NCI-H2081 (cell line): ENCODE measurements around the gene GALNT2.

Experiments used
- DNase-seq, 2 experiments: peaks; one replicate each; lab custom pipeline; 2025; lab: John Stamatoyannopoulos, UW

GALNT2 gene

GRCh38 chr1:230050973-230051735 is 15.9 kb upstream of the GALNT2 start:
- DNase-seq, result peak; percentile 10 to 21

- no peak for DNase-seq
Measured at GRCh38 chr1:230052018-230052417, 15.0 kb upstream of the GALNT2 start.

- no peak for DNase-seq
Measured at GRCh38 chr1:230052665-230053064, 14.4 kb upstream of the GALNT2 start.

DNA sequence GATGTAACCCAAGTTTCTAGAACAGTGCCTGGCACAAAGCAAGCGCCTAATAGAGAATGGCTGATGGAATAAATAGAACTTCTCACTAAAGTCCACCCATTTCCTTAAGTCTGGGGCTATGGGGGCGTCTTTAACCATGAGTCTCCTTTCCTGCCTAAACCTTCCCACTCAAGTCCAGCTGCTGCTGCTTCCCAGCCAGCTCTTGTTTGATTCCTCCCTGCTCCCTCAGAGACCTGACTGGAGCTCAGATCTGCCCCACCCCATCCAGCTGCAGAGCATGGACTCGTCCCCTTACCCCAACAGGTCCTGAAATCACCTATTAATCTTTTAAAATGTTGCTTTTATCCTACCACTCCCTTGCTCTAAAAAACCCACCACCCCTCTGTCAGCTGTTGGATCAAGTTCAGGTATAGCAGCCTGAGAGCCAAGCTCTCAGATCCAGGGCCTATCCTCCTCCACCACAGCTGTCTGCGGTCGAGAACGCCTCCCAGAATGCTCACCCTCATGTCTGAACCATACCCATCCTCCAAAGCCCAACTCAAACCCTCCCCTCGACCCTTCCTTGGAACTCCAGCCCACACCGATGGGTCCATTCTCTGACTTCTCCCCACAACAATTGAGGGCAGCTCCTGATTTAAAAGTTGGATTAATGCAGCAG is 12.8 kb upstream of the GALNT2 start:
- DNase-seq, result no peak

GRCh38 chr1:230056098-230056497 is 10.9 kb upstream of the GALNT2 start:
- DNase-seq, result no peak

- DNase-seq, result no peak
Measured at GRCh38 chr1:230057100-230057499, 9.9 kb upstream of the GALNT2 start.

DNA sequence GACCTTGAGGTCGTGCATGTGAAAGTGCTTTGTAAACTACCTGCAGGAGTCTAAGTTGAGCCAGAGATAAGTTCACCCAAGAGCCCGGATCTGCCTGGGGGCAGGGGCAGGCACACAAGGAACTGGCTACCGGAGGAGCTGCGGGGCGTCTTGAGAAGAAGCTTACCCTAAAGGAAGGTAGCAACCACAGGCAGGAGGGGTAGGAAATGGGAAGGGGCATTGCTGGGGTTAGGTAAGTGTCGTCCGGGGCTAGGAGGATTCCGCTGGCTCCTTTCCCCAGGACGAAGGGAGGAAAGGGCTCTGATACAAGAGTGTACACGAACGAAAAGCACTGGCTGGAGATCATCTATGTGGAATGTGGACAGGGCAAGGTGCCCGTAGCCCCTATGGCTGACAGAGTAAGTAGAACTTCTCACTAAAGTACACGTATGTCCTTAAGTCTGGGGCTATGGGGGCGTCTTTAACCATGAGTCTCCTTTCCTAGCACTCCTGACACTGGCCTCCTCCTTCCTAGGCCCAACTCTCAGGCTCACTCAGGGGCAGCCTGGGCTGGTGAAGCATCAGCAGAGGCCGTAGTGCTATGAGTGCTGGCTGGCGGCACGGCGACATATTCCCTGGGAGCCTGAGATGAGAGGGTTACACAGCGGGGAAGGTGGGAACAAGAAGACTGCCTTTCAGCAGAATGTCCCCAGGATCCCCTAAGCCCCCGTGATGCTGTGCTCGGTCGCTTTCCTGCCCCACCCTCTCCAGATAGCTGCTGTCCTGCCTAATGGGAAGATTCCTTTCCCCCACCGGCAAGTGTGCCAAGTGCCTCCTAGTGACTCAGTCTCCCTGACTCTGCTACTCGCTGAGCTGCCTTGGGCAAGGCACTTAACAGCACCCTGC is 9.1 kb upstream of the GALNT2 start:
- no peak for DNase-seq

- no peak for DNase-seq
Measured at GRCh38 chr1:230058626-230059025, 8.4 kb upstream of the GALNT2 start.

GRCh38 chr1:230061801-230062200 is 5.2 kb upstream of the GALNT2 start:
- no peak for DNase-seq

DNA sequence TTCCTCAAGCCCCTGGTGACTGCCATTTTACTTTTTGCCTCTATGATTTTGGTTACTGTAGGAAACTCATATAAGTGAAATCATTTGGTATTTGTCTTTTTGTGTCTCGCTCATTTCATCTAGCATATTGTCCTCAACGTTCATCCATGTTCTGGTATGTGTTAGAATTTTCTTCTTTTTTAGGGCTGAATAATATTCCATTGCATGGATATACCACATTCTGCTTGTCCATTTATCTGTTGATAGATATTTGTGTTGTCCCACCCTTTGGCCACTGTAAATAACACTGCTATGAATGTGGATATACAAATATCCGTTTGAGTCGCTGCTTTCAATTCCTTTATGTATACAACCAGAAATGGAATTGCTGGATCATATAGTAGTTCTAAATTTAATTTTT is 4.5 kb upstream of the GALNT2 start:
- DNase-seq, result no peak

GRCh38 chr1:230064283-230064682 is 2.8 kb upstream of the GALNT2 start:
- DNase-seq, result no peak

GRCh38 chr1:230065161-230065560 is 1.9 kb upstream of the GALNT2 start:
- DNase-seq, result no peak

DNA sequence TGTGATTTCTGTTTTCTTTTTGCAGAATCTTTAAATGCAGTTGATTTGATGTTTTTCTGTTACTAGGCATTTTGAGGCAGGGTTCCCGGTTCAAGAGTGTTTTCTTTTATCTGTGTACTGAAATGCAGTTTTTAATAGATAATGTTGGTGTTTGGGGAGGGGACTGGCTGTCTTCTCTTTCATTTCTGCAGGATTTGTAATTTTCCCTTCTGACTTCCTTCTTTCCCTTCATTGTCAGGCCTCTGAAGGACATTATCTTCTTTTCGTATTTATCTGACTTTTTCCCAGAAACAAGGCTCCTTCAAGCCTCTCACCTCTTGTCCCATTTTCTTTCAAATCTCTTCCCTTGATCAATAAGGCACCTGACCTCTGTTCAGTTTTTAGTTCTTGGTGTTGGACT is 1.5 kb upstream of the GALNT2 start:
- DNase-seq, result no peak

DNA sequence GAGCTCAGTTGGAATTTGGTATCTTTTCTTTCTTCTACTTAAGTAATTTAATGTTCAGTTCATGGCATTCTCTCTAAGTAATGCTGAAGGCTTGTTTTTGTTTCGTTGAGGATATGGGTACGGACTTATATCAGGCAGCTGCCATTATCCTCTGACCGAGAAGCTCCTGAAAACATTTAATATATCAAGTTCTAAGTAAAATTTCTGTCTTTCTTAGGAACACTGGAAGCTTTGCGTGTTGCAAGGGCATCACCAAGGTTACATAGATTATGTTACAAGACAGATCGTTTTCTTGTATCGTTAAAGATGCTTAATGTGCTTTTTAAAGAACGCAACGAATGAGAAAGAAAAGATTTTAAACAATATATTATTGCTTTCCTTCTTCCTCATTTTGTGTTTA is 1.0 kb upstream of the GALNT2 start:
- no peak for DNase-seq

GRCh38 chr1:230067419-230067870 is 407 bp downstream of the GALNT2 start:
- peak in 1 of 2 experiments; percentile 25 for DNase-seq

GRCh38 chr1:230067871-230068620 is 1.0 kb downstream of the GALNT2 start:
- DNase-seq, result peak; percentile 19 to 51

DNA sequence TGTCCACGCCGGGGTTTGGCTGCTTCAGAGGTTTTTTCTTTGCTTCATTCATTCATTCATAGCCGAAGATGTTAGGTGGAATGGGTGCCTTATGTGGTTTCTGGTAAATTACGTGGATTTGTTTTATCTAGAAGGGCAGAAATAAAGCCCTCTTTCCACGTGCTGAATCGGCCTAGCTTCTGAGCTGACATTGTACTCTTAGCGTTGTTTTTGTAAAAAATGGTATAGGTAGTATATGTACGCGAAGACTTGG is 1.5 kb downstream of the GALNT2 start:
- DNase-seq, result no peak

- DNase-seq, result peak; percentile 23 to 59
Measured at GRCh38 chr1:230068952-230069684, 2.1 kb downstream of the GALNT2 start.

GRCh38 chr1:230069796-230070195 is 2.8 kb downstream of the GALNT2 start:
- DNase-seq, result no peak

GRCh38 chr1:230070321-230071208 is 3.5 kb downstream of the GALNT2 start:
- DNase-seq, result no peak
